B cell (primary cell): ENCODE measurements around the gene RNF39. TPM values are rescaled to one million over a fixed set of nuclear protein-coding genes. Genes with fewer than 3 reads are reported as not detected.
"Not testable (repeated sequence)": the region's sequence is repeated elsewhere in the genome, so short reads cannot be mapped to it uniquely, and the experiment has no call there.

Source experiments
- ATAC-seq: fragments of 200-7000 bp; cut with Tn5 transposase; one replicate; pipeline ENCODE4 v1.10.0; 2021; ENCODE audit warnings: low read depth, mild to moderate bottlenecking, moderate number of reproducible peaks, moderate library complexity
- CTCF ChIA-PET: fragments of 350-600 bp; sonication (Branson Sonifier 250); formaldehyde crosslinking; loops from one replicate; lab custom pipeline; 2021; ENCODE audit warnings: antibody characterized with exemption, inconsistent platforms; lab: Charles Lee
- POLR2A ChIA-PET: fragments of 350-600 bp; sonication (Branson Sonifier 250); formaldehyde crosslinking; loops from one replicate; lab custom pipeline; 2021; ENCODE audit warnings: antibody characterized with exemption; lab: Charles Lee
- DNase-seq: peaks from one replicate; pipeline ENCODE4 v3.0.0; 2013
- H2AFZ ChIP-seq: 2 replicates; pipeline ENCODE4 v1.6.1; 2012; ENCODE audit warnings: mild to moderate bottlenecking, low read depth, low read length; ENCODE audit not compliant: insufficient read depth, poor library complexity, severe bottlenecking
- H3K27ac ChIP-seq, 2 donors: 1 replicate in 1 of 2; 2 replicates in 1 of 2; pipeline ENCODE4 v1.5.1; 2012 to 2013; ENCODE audit warnings: low read length in 2 of 2, mild to moderate bottlenecking in 2 of 2, moderate library complexity in 1 of 2
- H3K27me3 ChIP-seq, 4 experiments: fragments of 200-600 bp in 1 of 4; sonication (generic) in 1 of 4; replicated peaks in 1 of 4; 1 replicate in 2 of 4; 2 replicates in 2 of 4; pipeline versions ENCODE4 v1.6.1 to v1.7.0; 2013 to 2016; ENCODE audit warnings: low read length in 3 of 4, mild to moderate bottlenecking in 2 of 4, mixed read lengths in 1 of 4, moderate library complexity in 1 of 4; ENCODE audit not compliant: insufficient read depth in 4 of 4, control insufficient read depth in 3 of 4; ENCODE audit errors: control extremely low read depth in 1 of 4
- H3K36me3 ChIP-seq, 2 experiments: replicated peaks in 1 of 2; 1 replicate in 1 of 2; 2 replicates in 1 of 2; pipeline versions ENCODE4 v1.6.1 to v1.7.1; 2013; ENCODE audit warnings: low read length in 1 of 2; ENCODE audit not compliant: insufficient read depth in 2 of 2, control insufficient read depth in 1 of 2; ENCODE audit errors: control extremely low read depth in 1 of 2, extremely low read depth in 1 of 2
- H3K4me1 ChIP-seq, 2 donors: fragments of 200-600 bp in 1 of 2; sonication (generic) in 1 of 2; 1 replicate in 1 of 2; 2 replicates in 1 of 2; pipeline versions ENCODE4 v1.5.1 to v1.6.1; 2013 to 2017; ENCODE audit warnings: low read length in 2 of 2; ENCODE audit not compliant: control insufficient read depth in 2 of 2, insufficient read depth in 2 of 2
- H3K4me2 ChIP-seq: replicated peaks from 2 replicates; pipeline ENCODE3; 2012; ENCODE audit warnings: mild to moderate bottlenecking, low read depth, low read length; ENCODE audit not compliant: poor library complexity, severe bottlenecking
- H3K4me3 ChIP-seq, 5 experiments: fragments of 200-600 bp in 1 of 5; sonication (generic) in 1 of 5; 1 replicate in 3 of 5; 2 replicates in 2 of 5; pipeline versions ENCODE4 v1.5.1 to v1.7.0; 2011 to 2016; ENCODE audit warnings: low read length in 4 of 5, mild to moderate bottlenecking in 4 of 5, low read depth in 2 of 5, control low read depth in 1 of 5, moderate library complexity in 1 of 5; ENCODE audit not compliant: insufficient read depth in 1 of 5; ENCODE audit errors: control extremely low read depth in 1 of 5, extremely low read depth in 1 of 5
- H3K79me2 ChIP-seq: fragments of 200-600 bp; sonication (generic); one replicate; pipeline ENCODE4 v1.6.0; 2016; ENCODE audit warnings: low read length; ENCODE audit not compliant: control insufficient read depth, insufficient read depth
- H3K9ac ChIP-seq: fragments of 200-600 bp; sonication (generic); 2 replicates; pipeline ENCODE4 v1.6.1; 2017; ENCODE audit warnings: mild to moderate bottlenecking, low read length, moderate library complexity
- H3K9me3 ChIP-seq, 3 donors: one replicate each; pipeline versions ENCODE4 v1.6.1 to v1.7.1; 2013; ENCODE audit warnings: low read length in 2 of 3; ENCODE audit not compliant: control insufficient read depth in 2 of 3, insufficient read depth in 1 of 3; ENCODE audit errors: control extremely low read depth in 1 of 3
- H4K20me1 ChIP-seq: 2 replicates; pipeline ENCODE4 v1.6.0; 2012; ENCODE audit warnings: mild to moderate bottlenecking, low read length; ENCODE audit not compliant: insufficient read depth, control insufficient read depth, poor library complexity, severe bottlenecking
- H3K27ac Mint-ChIP-seq: one replicate; pipeline ENCODE4 v1.8.0; 2021; ENCODE audit warnings: mixed read lengths
- H3K27me3 Mint-ChIP-seq: one replicate; pipeline ENCODE4 v1.8.0; 2021; ENCODE audit warnings: mixed read lengths
- H3K4me1 Mint-ChIP-seq: one replicate; pipeline ENCODE4 v1.8.0; 2021; ENCODE audit warnings: mixed read lengths
- H3K4me3 Mint-ChIP-seq: one replicate; pipeline ENCODE4 v1.8.0; 2021; ENCODE audit warnings: mixed read lengths
- H3K9me3 Mint-ChIP-seq: one replicate; pipeline ENCODE4 v1.8.0; 2022; ENCODE audit warnings: mixed read lengths; ENCODE audit not compliant: insufficient read depth
- EZH2 ChIP-seq: IDR thresholded peaks from 2 replicates; pipeline ENCODE4 v1.6.1; 2012; ENCODE audit warnings: borderline replicate concordance, low read depth, mild to moderate bottlenecking, moderate library complexity, low read length; ENCODE audit not compliant: insufficient read depth, poor library complexity, severe bottlenecking
- WGBS: methylation state at CpG from one replicate; pipeline ENCODE4 v1.1.5; 2013; ENCODE audit warnings: missing lambda C conversion rate; ENCODE audit not compliant: insufficient coverage; 5-methylcytosine and 5-hydroxymethylcytosine counted together
- intact Hi-C: fragments of 100-400 bp; cut with micrococcal nuclease; formaldehyde crosslinking; loops from one replicate; pipeline ENCODE4 v1.10.0; 2022
- polyA plus RNA-seq: library from polyadenylated mRNA; depleted of rRNA; stranded (reverse); fragments of >200 nt; gene quantifications from 2 replicates; pipeline ENCODE4 v1.2.3, GENCODE V29; 2012
- total RNA-seq, 2 donors: library from RNA; stranded (reverse); fragments of 120-200 nt in 1 of 2; gene quantifications; 1 replicate in 1 of 2; 2 replicates in 1 of 2; pipeline versions ENCODE4 v1.2.3 to v1.2.4, GENCODE V29; 2013 to 2022
- TF ChIP-seq, protein P1 (sequence below): fragments of 200-600 bp; IDR thresholded peaks from one replicate; pipeline ENCODE4 v1.8.0; 2022; ENCODE audit warnings: antibody characterized with exemption, mild to moderate bottlenecking

Gene RNF39
- total and polyA plus RNA-seq, 2 donors (not counting 1 experiment from before 2014, with no cell fraction given) = not detected

GRCh38 chr6:30033440-30033839 lies 42.1 kb downstream of the RNF39 start:
- WGBS = 100% methylated on average over 2 of the region's 5 CpGs
- H4K20me1 ChIP-seq, H3K9me3 Mint-ChIP-seq, H3K4me3 Mint-ChIP-seq, H3K79me2 ChIP-seq, POLR2A ChIA-PET, intact Hi-C loops, H3K27me3 Mint-ChIP-seq, H3K36me3 ChIP-seq, H3K4me1 Mint-ChIP-seq, H3K9ac ChIP-seq, H3K9me3 ChIP-seq, H3K4me2 ChIP-seq, H3K27me3 ChIP-seq, H3K27ac ChIP-seq, DNase-seq, ATAC-seq, H3K4me1 ChIP-seq, H3K4me3 ChIP-seq, H2AFZ ChIP-seq, H3K27ac Mint-ChIP-seq: not testable (repeated sequence)
- CTCF ChIA-PET = interaction anchor here (0.7 kb wide), 1 partner anchor 185 kb away, joined by 3 read pairs; no protein-coding TSS in a partner anchor

DNA sequence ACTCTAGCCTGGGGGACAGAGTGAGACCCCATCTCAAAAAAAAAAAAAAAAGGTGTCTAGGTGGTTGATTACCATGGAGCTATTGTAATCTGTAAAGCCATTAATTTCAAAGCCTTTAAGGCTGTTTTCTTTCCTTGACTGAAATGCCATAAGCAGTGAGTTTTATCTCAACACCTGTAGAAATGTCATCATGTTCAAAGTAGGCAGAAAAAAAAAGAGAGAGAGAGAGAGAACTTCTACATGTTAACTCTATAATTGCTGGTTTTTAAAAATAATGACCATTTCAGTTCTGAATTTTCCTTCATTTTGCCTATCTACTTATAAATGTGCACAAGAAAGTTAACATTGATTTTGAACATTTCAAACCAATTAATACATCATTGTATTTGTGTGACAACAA lies 44.2 kb downstream of the RNF39 start:
- Histone ChIP-seq H3K9ac (no peak overlapping the region), H4K20me1 (no peaks in the 10 kb centered on the region), H3K27me3 (no peaks in the 10 kb centered on the region), H2AFZ (no peak overlapping the region), H3K79me2 (no peaks in the 10 kb centered on the region), H3K4me2 (no peak overlapping the region), H3K4me1 (no peaks in the 10 kb centered on the region), H3K9me3 (no peaks in the 10 kb centered on the region), H3K4me3 (no peak overlapping the region), H3K27ac (no peak overlapping the region), H3K36me3 (peaks cover 0 to 5% of the 10 kb centered on the region in 2 experiments)
- DNase-seq = no peak
- no peak for ATAC-seq
- TF ChIP-seq, protein P1, sequence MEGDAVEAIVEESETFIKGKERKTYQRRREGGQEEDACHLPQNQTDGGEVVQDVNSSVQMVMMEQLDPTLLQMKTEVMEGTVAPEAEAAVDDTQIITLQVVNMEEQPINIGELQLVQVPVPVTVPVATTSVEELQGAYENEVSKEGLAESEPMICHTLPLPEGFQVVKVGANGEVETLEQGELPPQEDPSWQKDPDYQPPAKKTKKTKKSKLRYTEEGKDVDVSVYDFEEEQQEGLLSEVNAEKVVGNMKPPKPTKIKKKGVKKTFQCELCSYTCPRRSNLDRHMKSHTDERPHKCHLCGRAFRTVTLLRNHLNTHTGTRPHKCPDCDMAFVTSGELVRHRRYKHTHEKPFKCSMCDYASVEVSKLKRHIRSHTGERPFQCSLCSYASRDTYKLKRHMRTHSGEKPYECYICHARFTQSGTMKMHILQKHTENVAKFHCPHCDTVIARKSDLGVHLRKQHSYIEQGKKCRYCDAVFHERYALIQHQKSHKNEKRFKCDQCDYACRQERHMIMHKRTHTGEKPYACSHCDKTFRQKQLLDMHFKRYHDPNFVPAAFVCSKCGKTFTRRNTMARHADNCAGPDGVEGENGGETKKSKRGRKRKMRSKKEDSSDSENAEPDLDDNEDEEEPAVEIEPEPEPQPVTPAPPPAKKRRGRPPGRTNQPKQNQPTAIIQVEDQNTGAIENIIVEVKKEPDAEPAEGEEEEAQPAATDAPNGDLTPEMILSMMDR = no peak
- TF ChIP-seq EZH2 = no peak
- ChIA-PET POLR2A (no interaction called here), CTCF (interaction anchor here (0.6 to 1.6 kb wide), 2 partner anchors 9 to 1048 kb away, joined by 3 read pairs; no protein-coding TSS in a partner anchor)
- Mint-ChIP-seq H3K27ac (no peak overlapping the region), H3K4me1 (no peaks in the 10 kb centered on the region), H3K4me3 (no peak overlapping the region), H3K27me3 (no peaks in the 10 kb centered on the region), H3K9me3 (no peaks in the 10 kb centered on the region)
- intact Hi-C loops = no loop called here
